Measurements from ENCODE around the gene TIMP3. TPM values are rescaled to one million over a fixed set of nuclear protein-coding genes. Genes with fewer than 3 reads are reported as not detected.
A peak's percentile ranks its signal among the peaks of the same experiment; 100 is the strongest.

TIMP3 gene
- total RNA-seq, 1 donor from 2014 or later = 37.3 TPM

- Mint-ChIP-seq H3K4me1 (ENCODE audit: unreplicated experiment) (peaks cover 40% of the 10 kb centered on the region), H3K4me3 (ENCODE audit: unreplicated experiment) (no peak overlapping the region), H3K27ac (ENCODE audit: unreplicated experiment) (peak overlapping the region; percentile 64), H3K36me3 (ENCODE audit: unreplicated experiment) (no peaks in the 10 kb centered on the region), H3K9me3 (ENCODE audit: unreplicated experiment) (no peaks in the 10 kb centered on the region), H3K27me3 (ENCODE audit: unreplicated experiment) (peaks cover 6% of the 10 kb centered on the region)
- no peak for TF ChIP-seq CTCF (IDR thresholded peaks at IDR 0.05)
- DNase-seq (ENCODE audit: extremely low spot score, unreplicated experiment) = no peak
These were observed 3.2 kb downstream of the TIMP3 start for GRCh38 chr22:32804531-32805360.

- Mint-ChIP-seq H3K36me3 (ENCODE audit: unreplicated experiment) (no peaks in the 10 kb centered on the region), H3K9me3 (ENCODE audit: unreplicated experiment) (no peaks in the 10 kb centered on the region), H3K4me1 (ENCODE audit: unreplicated experiment) (peaks cover 40% of the 10 kb centered on the region), H3K27ac (ENCODE audit: unreplicated experiment) (no peak overlapping the region), H3K27me3 (ENCODE audit: unreplicated experiment) (peaks cover 6% of the 10 kb centered on the region), H3K4me3 (ENCODE audit: unreplicated experiment) (no peak overlapping the region)
- TF ChIP-seq CTCF (IDR thresholded peaks at IDR 0.05) = no peak
- no peak for DNase-seq (ENCODE audit: extremely low spot score, unreplicated experiment)
These were observed 3.9 kb downstream of the TIMP3 start for GRCh38 chr22:32805361-32805881.

GRCh38 chr22:32806296-32806695 lies 4.8 kb downstream of the TIMP3 start:
- Mint-ChIP-seq H3K27ac (ENCODE audit: unreplicated experiment) (no peak overlapping the region), H3K4me1 (ENCODE audit: unreplicated experiment) (peaks cover 33% of the 10 kb centered on the region), H3K36me3 (ENCODE audit: unreplicated experiment) (no peaks in the 10 kb centered on the region), H3K27me3 (ENCODE audit: unreplicated experiment) (no peaks in the 10 kb centered on the region), H3K4me3 (ENCODE audit: unreplicated experiment) (no peak overlapping the region), H3K9me3 (ENCODE audit: unreplicated experiment) (no peaks in the 10 kb centered on the region)
- no peak for TF ChIP-seq CTCF (IDR thresholded peaks at IDR 0.05)
- no peak for DNase-seq (ENCODE audit: extremely low spot score, unreplicated experiment)

- H3K36me3 Mint-ChIP-seq (ENCODE audit: unreplicated experiment) = no peaks in the 10 kb centered on the region
- peaks cover 23% of the 10 kb centered on the region for H3K4me1 Mint-ChIP-seq (ENCODE audit: unreplicated experiment)
- H3K4me3 Mint-ChIP-seq (ENCODE audit: unreplicated experiment) = no peak overlapping the region
- H3K27me3 Mint-ChIP-seq (ENCODE audit: unreplicated experiment) = no peaks in the 10 kb centered on the region
- no peak overlapping the region for H3K27ac Mint-ChIP-seq (ENCODE audit: unreplicated experiment)
- no peaks in the 10 kb centered on the region for H3K9me3 Mint-ChIP-seq (ENCODE audit: unreplicated experiment)
- no peak for TF ChIP-seq CTCF (IDR thresholded peaks at IDR 0.05)
- DNase-seq (ENCODE audit: extremely low spot score, unreplicated experiment) = no peak
These were observed 6.5 kb downstream of the TIMP3 start for GRCh38 chr22:32808038-32808445.

GRCh38 chr22:32809786-32810554 lies 8.5 kb downstream of the TIMP3 start:
- Mint-ChIP-seq H3K9me3 (ENCODE audit: unreplicated experiment) (no peaks in the 10 kb centered on the region), H3K4me1 (ENCODE audit: unreplicated experiment) (peaks cover 7% of the 10 kb centered on the region), H3K27me3 (ENCODE audit: unreplicated experiment) (no peaks in the 10 kb centered on the region), H3K36me3 (ENCODE audit: unreplicated experiment) (no peaks in the 10 kb centered on the region), H3K27ac (ENCODE audit: unreplicated experiment) (no peak overlapping the region), H3K4me3 (ENCODE audit: unreplicated experiment) (no peak overlapping the region)
- DNase-seq (ENCODE audit: extremely low spot score, unreplicated experiment) = no peak
- TF ChIP-seq CTCF (IDR thresholded peaks at IDR 0.05) = no peak
